ENCODE measurements around the gene ST8SIA1.
A peak's percentile ranks its signal among the peaks of the same experiment; 100 is the strongest.
"Not testable (repeated sequence)": the region's sequence is repeated elsewhere in the genome, so short reads cannot be mapped to it uniquely, and the experiment has no call there.

Gene ST8SIA1, protein sequence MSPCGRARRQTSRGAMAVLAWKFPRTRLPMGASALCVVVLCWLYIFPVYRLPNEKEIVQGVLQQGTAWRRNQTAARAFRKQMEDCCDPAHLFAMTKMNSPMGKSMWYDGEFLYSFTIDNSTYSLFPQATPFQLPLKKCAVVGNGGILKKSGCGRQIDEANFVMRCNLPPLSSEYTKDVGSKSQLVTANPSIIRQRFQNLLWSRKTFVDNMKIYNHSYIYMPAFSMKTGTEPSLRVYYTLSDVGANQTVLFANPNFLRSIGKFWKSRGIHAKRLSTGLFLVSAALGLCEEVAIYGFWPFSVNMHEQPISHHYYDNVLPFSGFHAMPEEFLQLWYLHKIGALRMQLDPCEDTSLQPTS

DNA sequence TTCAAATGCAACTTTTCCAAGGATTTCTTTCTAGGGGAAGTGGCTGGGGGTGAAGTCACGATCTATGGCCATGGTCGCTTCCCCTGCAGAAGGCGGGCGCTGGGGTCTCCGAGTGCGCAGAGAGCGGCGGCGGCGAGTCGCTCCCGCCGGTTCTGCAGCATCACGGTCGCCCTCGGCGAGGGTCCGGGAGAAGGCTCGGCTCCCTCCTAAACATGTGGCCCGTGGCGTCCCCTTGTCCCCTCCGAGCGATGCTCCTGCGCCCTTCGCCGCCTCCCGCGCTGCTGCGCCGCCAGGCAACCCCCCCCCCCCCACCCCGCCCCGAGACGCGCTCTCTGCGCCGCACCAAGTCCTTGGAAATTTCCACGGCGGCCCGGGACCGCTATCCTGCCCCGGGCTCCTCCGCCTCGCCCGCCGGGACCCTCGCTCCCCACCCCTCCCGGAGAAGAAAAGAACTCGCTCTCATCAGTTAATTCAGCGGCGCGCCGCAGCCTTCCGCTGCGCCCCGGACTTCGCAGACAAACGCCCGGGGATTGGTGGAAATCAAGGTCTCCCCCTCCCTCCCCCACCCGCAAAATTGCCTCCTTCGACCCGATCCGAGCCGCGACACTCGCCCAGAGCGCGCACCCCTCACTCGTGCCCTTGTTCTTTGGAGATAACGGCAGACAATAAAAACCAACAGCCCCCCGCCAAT is at the start of gene ST8SIA1:
Gene ST8SIA1 (minus strand): TSS at position 298 of the 691 bp plus-strand sequence. CDS start 475 bp downstream, outside the sequence.
- peak in 1 of 2 donors; percentile 49 for DNase-seq

GRCh38 chr12:22380031-22380430 is 45.5 kb upstream of the ST8SIA1 start:
- DNase-seq, result no peak

GRCh38 chr12:22377731-22378496 is 43.4 kb upstream of the ST8SIA1 start:
- DNase-seq, result no peak

- DNase-seq, result not testable (repeated sequence)
These were observed 42.2 kb upstream of the ST8SIA1 start for GRCh38 chr12:22376596-22377150.

- DNase-seq, result no peak
These were observed 40.0 kb upstream of the ST8SIA1 start for GRCh38 chr12:22374508-22374907.

DNA sequence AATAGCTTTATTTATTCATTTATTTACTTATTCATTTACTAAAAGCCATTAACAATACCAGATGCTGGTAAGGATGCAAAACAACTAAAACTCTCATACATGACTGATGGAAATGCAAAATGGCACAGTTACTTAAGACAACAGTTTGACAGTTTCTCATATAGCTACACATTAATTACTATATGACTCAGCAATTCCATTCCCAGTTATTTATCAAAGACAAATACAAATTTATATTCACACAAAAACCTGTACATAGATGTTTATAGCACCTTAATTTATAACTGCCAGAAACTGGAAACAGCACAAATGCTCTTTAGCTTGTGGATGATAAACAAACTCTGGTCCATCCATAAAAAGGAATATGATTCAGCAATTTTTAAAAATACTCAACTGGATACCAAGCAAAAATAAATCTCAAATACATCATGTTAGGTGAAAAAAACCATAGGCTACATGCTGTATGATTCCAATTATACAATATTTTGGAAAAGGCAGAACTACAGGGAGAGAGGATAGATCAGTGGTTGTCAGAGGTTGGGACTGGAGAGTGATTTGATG is 37.9 kb upstream of the ST8SIA1 start:
- no peak for DNase-seq

- no peak for DNase-seq
These were observed 31.7 kb upstream of the ST8SIA1 start for GRCh38 chr12:22366181-22366580.

DNA sequence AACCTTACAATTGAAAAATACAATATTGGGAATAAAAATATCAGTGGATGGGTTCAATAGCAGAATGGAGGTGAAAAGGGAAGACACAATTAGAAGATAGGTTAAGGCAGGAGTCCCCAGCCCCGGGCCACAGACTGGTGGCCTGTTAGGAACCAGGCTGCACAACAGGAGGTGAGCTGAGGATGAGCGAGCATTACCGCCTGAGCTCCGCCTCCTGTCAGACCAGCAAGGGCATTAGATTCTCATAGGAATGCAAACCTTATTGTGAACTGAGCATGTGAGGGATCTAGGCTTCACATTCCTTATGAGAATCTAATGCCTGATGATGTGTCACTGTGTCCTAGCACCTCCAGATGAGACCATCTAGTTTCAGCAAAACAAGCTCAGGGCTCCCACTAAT is 27.3 kb upstream of the ST8SIA1 start:
- DNase-seq, result no peak

- no peak for DNase-seq
These were observed 26.3 kb upstream of the ST8SIA1 start for GRCh38 chr12:22360774-22361173.

- DNase-seq, result no peak
These were observed 23.0 kb upstream of the ST8SIA1 start for GRCh38 chr12:22357531-22357930.

- no peak for DNase-seq
These were observed 21.7 kb upstream of the ST8SIA1 start for GRCh38 chr12:22356231-22356630.

DNA sequence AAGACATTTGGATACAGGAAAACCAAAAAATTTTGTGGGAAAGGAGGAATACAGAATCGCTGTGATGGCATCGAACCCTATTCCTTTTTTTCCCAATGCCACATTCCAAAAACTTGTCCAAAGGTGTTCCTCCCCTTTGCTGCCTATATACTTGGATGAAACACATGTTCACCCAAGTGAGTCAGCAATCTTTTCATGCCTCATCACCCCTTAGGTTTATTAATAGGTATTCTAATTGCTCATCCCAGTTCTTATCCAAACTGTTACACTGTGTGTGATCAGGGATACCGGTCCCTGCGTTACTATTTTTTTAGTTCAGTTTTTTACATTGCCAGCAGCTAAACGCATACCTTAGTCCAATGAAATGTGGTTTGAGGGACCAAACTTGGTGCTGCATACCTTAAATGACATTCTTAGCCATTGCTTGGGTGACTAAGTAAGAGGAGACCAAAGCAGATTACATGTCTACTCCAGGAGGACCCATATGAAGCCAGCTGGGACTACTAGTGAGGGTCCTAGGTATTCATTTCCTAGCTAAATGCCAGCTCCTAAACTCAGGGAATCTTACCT is 20.6 kb upstream of the ST8SIA1 start:
- DNase-seq, result no peak

GRCh38 chr12:22353615-22354325 is 19.3 kb upstream of the ST8SIA1 start:
- no peak for DNase-seq

DNA sequence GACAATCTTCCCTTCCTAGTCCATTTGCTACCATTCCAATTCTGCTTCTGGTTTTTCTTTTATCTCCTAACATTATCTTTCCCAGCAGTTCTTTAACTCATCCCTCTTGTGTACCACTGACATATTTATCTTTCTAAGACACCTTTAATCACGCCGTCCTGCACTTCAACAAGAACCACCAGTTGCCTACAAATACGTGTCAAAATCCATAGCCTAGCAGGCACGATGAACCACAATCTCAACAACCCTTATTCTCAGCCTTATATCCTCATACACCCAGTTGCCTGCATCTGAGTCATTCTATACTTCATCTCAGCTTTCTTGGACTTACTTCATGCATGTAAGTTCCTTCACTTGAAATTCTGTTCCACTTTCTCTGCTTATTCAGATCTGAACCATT is 16.4 kb upstream of the ST8SIA1 start:
- DNase-seq, result no peak

GRCh38 chr12:22348208-22348607 is 13.7 kb upstream of the ST8SIA1 start:
- no peak for DNase-seq

DNA sequence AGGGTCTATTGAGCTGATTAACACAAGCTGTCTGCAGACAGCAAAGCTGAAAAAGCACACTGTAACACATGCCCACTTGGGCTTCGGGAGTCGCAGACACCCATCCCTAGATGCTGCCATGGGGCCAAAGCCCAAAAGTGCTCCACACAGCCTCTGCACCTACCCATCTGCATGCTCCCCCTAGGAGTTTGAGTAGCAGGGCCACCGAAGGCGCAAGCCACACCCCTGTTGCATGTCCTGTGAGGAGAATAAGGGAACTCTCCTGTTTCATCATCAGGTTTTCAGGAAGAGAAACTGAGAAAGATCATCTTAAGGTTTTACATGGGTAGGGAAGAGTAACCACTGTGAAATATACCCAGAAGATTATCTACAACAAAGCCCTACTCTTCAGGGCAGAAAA is 5.6 kb upstream of the ST8SIA1 start:
- DNase-seq, result no peak

DNA sequence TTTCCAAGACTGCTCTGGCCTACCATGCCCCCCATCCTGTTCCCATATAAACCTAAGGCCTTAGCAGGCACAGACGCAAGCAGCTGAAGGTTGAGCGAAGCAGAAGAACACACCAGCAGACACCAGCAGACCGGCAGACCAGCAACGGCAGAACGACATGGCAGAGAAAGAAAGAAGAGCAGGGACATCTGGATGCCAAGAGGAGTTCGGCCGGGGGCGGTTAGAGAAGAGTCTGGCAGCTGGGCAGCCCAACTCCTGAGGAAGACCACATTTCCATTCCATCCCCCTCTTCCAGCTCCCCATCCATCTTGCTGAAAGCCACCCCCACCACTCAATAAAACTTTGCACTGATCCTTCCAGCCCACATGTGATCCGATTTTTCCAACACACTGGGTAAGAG is 5.2 kb upstream of the ST8SIA1 start:
- DNase-seq, result no peak

GRCh38 chr12:22335794-22336166 is 1.3 kb upstream of the ST8SIA1 start:
- no peak for DNase-seq

- DNase-seq, result peak in 1 of 2 donors; percentile 30
These were observed 646 bp downstream of the ST8SIA1 start for GRCh38 chr12:22333713-22334409.

DNA sequence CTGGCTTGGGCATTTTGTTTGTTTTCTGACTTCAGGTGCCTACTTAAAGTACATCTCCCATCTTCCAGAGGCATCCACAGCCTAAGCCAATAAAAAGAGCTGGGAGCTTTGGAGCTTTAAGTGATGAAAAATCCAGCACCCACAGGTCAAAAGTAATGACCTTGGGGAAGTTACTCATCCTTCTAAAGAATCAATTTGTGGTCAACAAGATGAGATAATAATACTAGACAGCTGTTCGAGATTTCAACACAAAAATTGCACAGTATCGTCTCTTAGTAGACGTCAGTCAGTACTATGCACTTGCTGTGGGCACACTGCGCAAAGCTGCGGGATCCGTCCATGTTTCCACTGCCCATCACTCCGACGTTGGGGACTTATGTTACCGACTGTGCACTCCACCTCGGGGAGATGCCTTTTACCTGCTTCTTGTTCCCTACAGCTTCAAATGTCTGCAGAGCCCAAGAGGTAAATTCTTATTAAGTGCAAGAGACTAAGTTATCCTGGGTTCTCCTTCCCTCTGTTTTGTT is 1.3 kb downstream of the ST8SIA1 start:
- DNase-seq, result no peak

GRCh38 chr12:22332202-22332601 is 2.3 kb downstream of the ST8SIA1 start:
- no peak for DNase-seq
